HepG2 (cell line): ENCODE data around the gene SPART. TPM values are rescaled to one million over a fixed set of nuclear protein-coding genes. Genes with fewer than 3 reads are reported as not detected.

Experiments
- FOSL2 ChIP-seq: sonication (generic); formaldehyde crosslinking; IDR thresholded peaks from 2 replicates; pipeline ENCODE4 v1.4.0; 2020; ENCODE audit warnings: missing genetic modification reagents
- FOXJ3 ChIP-seq: sonication (generic); formaldehyde crosslinking; IDR thresholded peaks from 2 replicates; pipeline ENCODE4 v1.4.0; 2020; ENCODE audit warnings: missing genetic modification reagents, mild to moderate bottlenecking, borderline replicate concordance
- HMGA1 ChIP-seq: sonication (generic); formaldehyde crosslinking; conservative IDR thresholded peaks from 2 replicates; pipeline ENCODE4 v1.4.0; 2020; ENCODE audit warnings: missing genetic modification reagents
- TEAD2 ChIP-seq: sonication (generic); formaldehyde crosslinking; IDR thresholded peaks from 2 replicates; pipeline ENCODE4 v1.9.0; 2021; ENCODE audit warnings: missing genetic modification reagents
- ZFAT ChIP-seq: sonication (generic); formaldehyde crosslinking; conservative IDR thresholded peaks from 2 replicates; pipeline ENCODE4 v1.8.1; 2023; ENCODE audit warnings: missing genetic modification reagents, inconsistent platforms
- ZFP82 ChIP-seq: sonication (generic); formaldehyde crosslinking; IDR thresholded peaks from 2 replicates; pipeline ENCODE4 v1.5.1; 2020; ENCODE audit warnings: mild to moderate bottlenecking, missing genetic modification reagents, borderline replicate concordance
- ZFP91 ChIP-seq: sonication (generic); formaldehyde crosslinking; IDR thresholded peaks from 2 replicates; pipeline ENCODE4 v1.9.0; 2022; ENCODE audit warnings: missing genetic modification reagents, mild to moderate bottlenecking, borderline replicate concordance
- ZFY ChIP-seq: sonication (generic); formaldehyde crosslinking; IDR thresholded peaks from 2 replicates; pipeline ENCODE4 v1.4.0; 2020; ENCODE audit warnings: missing genetic modification reagents
- ZFYVE20 ChIP-seq: sonication (generic); formaldehyde crosslinking; IDR thresholded peaks from 2 replicates; pipeline ENCODE4 v1.8.0; 2023; ENCODE audit warnings: low read depth, mild to moderate bottlenecking, moderate library complexity, missing genetic modification reagents, borderline replicate concordance
- ZKSCAN5 ChIP-seq: sonication (generic); formaldehyde crosslinking; IDR thresholded peaks from 2 replicates; pipeline ENCODE4 v1.5.1; 2020; ENCODE audit warnings: mild to moderate bottlenecking, missing genetic modification reagents
- ZNF558 ChIP-seq: sonication (generic); formaldehyde crosslinking; IDR thresholded peaks from 2 replicates; pipeline ENCODE4 v1.9.0; 2022; ENCODE audit warnings: mild to moderate bottlenecking, missing genetic modification reagents, borderline replicate concordance
- ZNF562 ChIP-seq: sonication (generic); formaldehyde crosslinking; IDR thresholded peaks from 2 replicates; pipeline ENCODE4 v1.8.0; 2022; ENCODE audit warnings: missing genetic modification reagents, borderline replicate concordance
- polyA plus RNA-seq, 8 experiments: library from polyadenylated mRNA; depleted of rRNA in 3 of 8; stranded (reverse) in 7 of 8; unstranded in 1 of 8; fragments of >200 nt; fragmentation: Illumina TruSeq in 4 of 8; extraction: Trizol in 4 of 8; gene quantifications; 2 replicates each; pipeline versions ENCODE4 v1.2.1 to v1.2.3, GENCODE V29; 2011 to 2016; ENCODE audit warnings: low read depth in 4 of 8, missing spikeins in 1 of 8, mixed read lengths in 1 of 8; ENCODE audit not compliant: insufficient read depth in 1 of 8
- total RNA-seq, 5 experiments: library from RNA; depleted of rRNA; stranded (reverse); fragments of >200 nt; fragmentation: Illumina TruSeq; extraction: Trizol; gene quantifications; 2 replicates each; pipeline ENCODE4 v1.2.3, GENCODE V29; 2016; ENCODE audit warnings: low read depth in 1 of 5
- TF ChIP-seq, protein P1 (sequence below): sonication (generic); formaldehyde crosslinking; IDR thresholded peaks from 2 replicates; pipeline ENCODE4 v1.4.0; 2020; ENCODE audit warnings: missing genetic modification reagents, borderline replicate concordance
- TF ChIP-seq, protein P2 (sequence below): sonication (generic); formaldehyde crosslinking; conservative IDR thresholded peaks from 2 replicates; pipeline ENCODE4 v1.4.0; 2020; ENCODE audit warnings: missing genetic modification reagents
- TF ChIP-seq, protein P3 (sequence below): IDR thresholded peaks from 2 replicates; pipeline ENCODE4 v1.6.1; 2016; ENCODE audit warnings: missing genetic modification reagents, missing compliant biosample characterization
- TF ChIP-seq, protein P4 (sequence below): fragments of 450-650 bp; IDR thresholded peaks from 2 replicates; pipeline ENCODE4 v1.6.1; 2017; ENCODE audit warnings: mild to moderate bottlenecking
- TF ChIP-seq, protein P5 (sequence below): sonication (generic); formaldehyde crosslinking; IDR thresholded peaks from 2 replicates; pipeline ENCODE4 v1.4.0; 2020; ENCODE audit warnings: low read depth, mild to moderate bottlenecking, missing genetic modification reagents

Gene SPART
- total and polyA plus RNA-seq, 2 of the 13 experiments (the other 11 are each of a cell fraction or from before 2014, with no cell fraction given): 8.9 to 28.8 TPM

DNA sequence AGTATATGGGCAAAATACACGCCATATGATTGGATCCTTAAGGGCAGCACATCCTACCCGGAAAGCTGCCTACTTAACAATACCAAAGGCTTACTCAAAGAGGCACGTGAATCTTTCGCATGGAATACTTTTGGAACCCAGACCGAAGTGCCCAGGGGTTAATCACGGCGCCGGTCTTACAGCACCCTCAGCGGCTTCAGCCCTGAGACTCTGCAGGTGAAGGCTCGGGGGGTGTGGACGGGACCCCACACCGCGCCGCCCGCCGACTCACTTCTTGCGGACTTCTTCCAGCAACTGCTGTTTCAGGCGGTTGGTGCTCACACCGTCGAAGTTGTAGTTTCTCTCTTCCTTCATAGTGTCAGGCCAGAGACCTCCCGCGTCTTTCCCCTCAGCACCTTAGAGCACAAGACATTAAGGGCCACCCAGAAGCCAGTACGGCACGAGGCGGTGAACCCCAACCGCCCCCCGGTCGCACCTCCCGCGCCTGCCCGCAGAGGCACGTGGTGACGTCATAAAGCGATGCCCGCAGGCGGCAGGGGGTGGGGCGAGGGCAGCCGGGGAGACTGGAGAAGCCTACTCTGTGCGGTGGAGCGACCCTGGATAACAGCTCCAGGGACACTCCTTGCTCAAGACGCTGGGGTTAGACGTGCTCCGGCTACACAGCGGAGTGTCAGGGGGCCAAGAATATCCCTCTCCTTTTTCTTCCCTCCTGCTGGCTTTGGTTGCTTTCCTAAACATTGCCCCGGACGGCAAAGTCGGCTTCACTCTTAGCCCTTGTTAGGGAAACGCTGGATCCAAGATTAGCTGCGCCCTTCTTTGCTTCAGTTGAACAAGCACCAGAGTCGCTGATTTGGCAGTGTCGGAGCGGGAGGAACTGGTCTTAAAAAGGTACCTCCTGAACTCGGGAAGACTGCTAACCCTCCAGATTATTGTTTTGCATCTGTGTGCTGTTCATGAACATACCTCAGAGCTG is 48.5 kb downstream of the SPART start, which contains the start of gene CCDC169 (continued):
- TF ChIP-seq, protein P1, sequence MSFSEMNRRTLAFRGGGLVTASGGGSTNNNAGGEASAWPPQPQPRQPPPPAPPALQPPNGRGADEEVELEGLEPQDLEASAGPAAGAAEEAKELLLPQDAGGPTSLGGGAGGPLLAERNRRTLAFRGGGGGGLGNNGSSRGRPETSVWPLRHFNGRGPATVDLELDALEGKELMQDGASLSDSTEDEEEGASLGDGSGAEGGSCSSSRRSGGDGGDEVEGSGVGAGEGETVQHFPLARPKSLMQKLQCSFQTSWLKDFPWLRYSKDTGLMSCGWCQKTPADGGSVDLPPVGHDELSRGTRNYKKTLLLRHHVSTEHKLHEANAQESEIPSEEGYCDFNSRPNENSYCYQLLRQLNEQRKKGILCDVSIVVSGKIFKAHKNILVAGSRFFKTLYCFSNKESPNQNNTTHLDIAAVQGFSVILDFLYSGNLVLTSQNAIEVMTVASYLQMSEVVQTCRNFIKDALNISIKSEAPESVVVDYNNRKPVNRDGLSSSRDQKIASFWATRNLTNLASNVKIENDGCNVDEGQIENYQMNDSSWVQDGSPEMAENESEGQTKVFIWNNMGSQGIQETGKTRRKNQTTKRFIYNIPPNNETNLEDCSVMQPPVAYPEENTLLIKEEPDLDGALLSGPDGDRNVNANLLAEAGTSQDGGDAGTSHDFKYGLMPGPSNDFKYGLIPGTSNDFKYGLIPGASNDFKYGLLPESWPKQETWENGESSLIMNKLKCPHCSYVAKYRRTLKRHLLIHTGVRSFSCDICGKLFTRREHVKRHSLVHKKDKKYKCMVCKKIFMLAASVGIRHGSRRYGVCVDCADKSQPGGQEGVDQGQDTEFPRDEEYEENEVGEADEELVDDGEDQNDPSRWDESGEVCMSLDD (CRISPR knock-in tag): peak; percentile 73; the same call in 1 of the 2 replicates
- TF ChIP-seq ZNF562 (no peak), ZFP91 (CRISPR knock-in tag) (0 out of 2 replicates have a peak, but pooled peaks have one; percentile 18), ZFAT (no peak), ZFY (CRISPR knock-in tag) (no peak; the same call in 1 of the 2 replicates), TEAD2 (CRISPR knock-in tag) (no peak), FOXJ3 (CRISPR knock-in tag) (no peak), ZFYVE20 (CRISPR knock-in tag) (no peak), ZNF558 (CRISPR knock-in tag) (no peak), HMGA1 (CRISPR knock-in tag) (no peak), FOSL2 (peak; percentile 29; the same call in 1 of the 2 replicates), ZFP82 (CRISPR knock-in tag) (no peak), ZKSCAN5 (CRISPR knock-in tag) (no peak)
- TF ChIP-seq, protein P2, sequence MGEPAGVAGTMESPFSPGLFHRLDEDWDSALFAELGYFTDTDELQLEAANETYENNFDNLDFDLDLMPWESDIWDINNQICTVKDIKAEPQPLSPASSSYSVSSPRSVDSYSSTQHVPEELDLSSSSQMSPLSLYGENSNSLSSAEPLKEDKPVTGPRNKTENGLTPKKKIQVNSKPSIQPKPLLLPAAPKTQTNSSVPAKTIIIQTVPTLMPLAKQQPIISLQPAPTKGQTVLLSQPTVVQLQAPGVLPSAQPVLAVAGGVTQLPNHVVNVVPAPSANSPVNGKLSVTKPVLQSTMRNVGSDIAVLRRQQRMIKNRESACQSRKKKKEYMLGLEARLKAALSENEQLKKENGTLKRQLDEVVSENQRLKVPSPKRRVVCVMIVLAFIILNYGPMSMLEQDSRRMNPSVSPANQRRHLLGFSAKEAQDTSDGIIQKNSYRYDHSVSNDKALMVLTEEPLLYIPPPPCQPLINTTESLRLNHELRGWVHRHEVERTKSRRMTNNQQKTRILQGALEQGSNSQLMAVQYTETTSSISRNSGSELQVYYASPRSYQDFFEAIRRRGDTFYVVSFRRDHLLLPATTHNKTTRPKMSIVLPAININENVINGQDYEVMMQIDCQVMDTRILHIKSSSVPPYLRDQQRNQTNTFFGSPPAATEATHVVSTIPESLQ (CRISPR knock-in tag): no peak
- TF ChIP-seq, protein P3, sequence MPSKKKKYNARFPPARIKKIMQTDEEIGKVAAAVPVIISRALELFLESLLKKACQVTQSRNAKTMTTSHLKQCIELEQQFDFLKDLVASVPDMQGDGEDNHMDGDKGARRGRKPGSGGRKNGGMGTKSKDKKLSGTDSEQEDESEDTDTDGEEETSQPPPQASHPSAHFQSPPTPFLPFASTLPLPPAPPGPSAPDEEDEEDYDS (CRISPR knock-in tag): no peak
- TF ChIP-seq, protein P4, sequence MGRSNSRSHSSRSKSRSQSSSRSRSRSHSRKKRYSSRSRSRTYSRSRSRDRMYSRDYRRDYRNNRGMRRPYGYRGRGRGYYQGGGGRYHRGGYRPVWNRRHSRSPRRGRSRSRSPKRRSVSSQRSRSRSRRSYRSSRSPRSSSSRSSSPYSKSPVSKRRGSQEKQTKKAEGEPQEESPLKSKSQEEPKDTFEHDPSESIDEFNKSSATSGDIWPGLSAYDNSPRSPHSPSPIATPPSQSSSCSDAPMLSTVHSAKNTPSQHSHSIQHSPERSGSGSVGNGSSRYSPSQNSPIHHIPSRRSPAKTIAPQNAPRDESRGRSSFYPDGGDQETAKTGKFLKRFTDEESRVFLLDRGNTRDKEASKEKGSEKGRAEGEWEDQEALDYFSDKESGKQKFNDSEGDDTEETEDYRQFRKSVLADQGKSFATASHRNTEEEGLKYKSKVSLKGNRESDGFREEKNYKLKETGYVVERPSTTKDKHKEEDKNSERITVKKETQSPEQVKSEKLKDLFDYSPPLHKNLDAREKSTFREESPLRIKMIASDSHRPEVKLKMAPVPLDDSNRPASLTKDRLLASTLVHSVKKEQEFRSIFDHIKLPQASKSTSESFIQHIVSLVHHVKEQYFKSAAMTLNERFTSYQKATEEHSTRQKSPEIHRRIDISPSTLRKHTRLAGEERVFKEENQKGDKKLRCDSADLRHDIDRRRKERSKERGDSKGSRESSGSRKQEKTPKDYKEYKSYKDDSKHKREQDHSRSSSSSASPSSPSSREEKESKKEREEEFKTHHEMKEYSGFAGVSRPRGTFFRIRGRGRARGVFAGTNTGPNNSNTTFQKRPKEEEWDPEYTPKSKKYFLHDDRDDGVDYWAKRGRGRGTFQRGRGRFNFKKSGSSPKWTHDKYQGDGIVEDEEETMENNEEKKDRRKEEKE: no peak
- TF ChIP-seq, protein P5, sequence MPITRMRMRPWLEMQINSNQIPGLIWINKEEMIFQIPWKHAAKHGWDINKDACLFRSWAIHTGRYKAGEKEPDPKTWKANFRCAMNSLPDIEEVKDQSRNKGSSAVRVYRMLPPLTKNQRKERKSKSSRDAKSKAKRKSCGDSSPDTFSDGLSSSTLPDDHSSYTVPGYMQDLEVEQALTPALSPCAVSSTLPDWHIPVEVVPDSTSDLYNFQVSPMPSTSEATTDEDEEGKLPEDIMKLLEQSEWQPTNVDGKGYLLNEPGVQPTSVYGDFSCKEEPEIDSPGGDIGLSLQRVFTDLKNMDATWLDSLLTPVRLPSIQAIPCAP (CRISPR knock-in tag): no peak
